PC-3 (cell line): ENCODE data around the gene JADE2. TPM values are rescaled to one million over a fixed set of nuclear protein-coding genes. Genes with fewer than 3 reads are reported as not detected.
"Not testable (repeated sequence)": the region's sequence is repeated elsewhere in the genome, so short reads cannot be mapped to it uniquely, and the experiment has no call there.

Experiments used
- ATAC-seq: fragments of 200-7000 bp; cut with Tn5 transposase; 2 replicates; pipeline ENCODE4 v1.9.1; 2020; ENCODE audit warnings: mild to moderate bottlenecking, moderate library complexity
- BruUV-seq: library from RNA; stranded (reverse); fragments of 400-500 nt; replicated peaks from 2 replicates; lab custom pipeline; 2021; lab: Mats Ljungman, UMichigan
- CTCF ChIA-PET: fragments of 300-600 bp; sonication (Branson Sonifier 250); formaldehyde crosslinking; loops from one replicate; lab custom pipeline; 2022; ENCODE audit warnings: antibody characterized with exemption; lab: Charles Lee
- POLR2A ChIA-PET: fragments of 300-600 bp; sonication (Branson Sonifier 250); formaldehyde crosslinking; loops from one replicate; lab custom pipeline; 2022; ENCODE audit warnings: antibody characterized with exemption; ENCODE audit not compliant: unreplicated experiment; lab: Charles Lee
- DNase-seq: peaks from one replicate; pipeline ENCODE4 v3.0.0-alpha.2; 2015
- H2AFZ ChIP-seq: fragments of 300-600 bp; sonication (generic); 2 replicates; pipeline ENCODE4 v1.6.0; 2016; ENCODE audit warnings: antibody characterized with exemption, low read length
- H3F3A ChIP-seq: fragments of 300-600 bp; sonication (generic); one replicate; pipeline ENCODE4 v1.6.0; 2017; ENCODE audit warnings: antibody characterized with exemption, low read length, control low read depth, mild to moderate bottlenecking; ENCODE audit not compliant: unreplicated experiment
- H3K27ac ChIP-seq: fragments of 300-600 bp; sonication (generic); 2 replicates; pipeline ENCODE4 v1.5.1; 2016; ENCODE audit warnings: mild to moderate bottlenecking, low read length
- H3K27me3 ChIP-seq: fragments of 300-600 bp; sonication (generic); 2 replicates; pipeline ENCODE4 v1.6.1; 2016; ENCODE audit warnings: low read length, mixed read lengths
- H3K36me3 ChIP-seq: fragments of 300-600 bp; sonication (generic); 2 replicates; pipeline ENCODE4 v1.6.1; 2016; ENCODE audit warnings: low read depth, mixed run types, low read length, mixed read lengths
- H3K4me1 ChIP-seq: fragments of 300-600 bp; sonication (generic); 2 replicates; pipeline ENCODE4 v1.5.1; 2016; ENCODE audit warnings: low read length; ENCODE audit not compliant: insufficient read depth
- H3K4me2 ChIP-seq: fragments of 300-600 bp; sonication (generic); 2 replicates; pipeline ENCODE4 v1.6.0; 2016; ENCODE audit warnings: low read length
- H3K4me3 ChIP-seq: fragments of 300-600 bp; sonication (generic); 2 replicates; pipeline ENCODE4 v1.5.1; 2016; ENCODE audit warnings: mild to moderate bottlenecking, low read length, mixed read lengths
- H3K79me2 ChIP-seq: fragments of 300-600 bp; sonication (generic); 2 replicates; pipeline ENCODE4 v1.6.1; 2017; ENCODE audit warnings: low read length, mixed read lengths
- H3K9ac ChIP-seq: fragments of 300-600 bp; sonication (generic); 2 replicates; pipeline ENCODE4 v1.6.0; 2016; ENCODE audit warnings: mild to moderate bottlenecking, low read length
- H3K9me2 ChIP-seq: fragments of 300-600 bp; sonication (generic); replicated peaks from 2 replicates; pipeline ENCODE4 v1.6.1; 2016; ENCODE audit warnings: mixed run types, low read length, mixed read lengths
- H3K9me3 ChIP-seq: fragments of 300-600 bp; sonication (generic); 2 replicates; pipeline ENCODE4 v1.6.1; 2016; ENCODE audit warnings: low read length, mixed read lengths
- H4K20me1 ChIP-seq: fragments of 300-600 bp; sonication (generic); 2 replicates; pipeline ENCODE4 v1.6.1; 2016; ENCODE audit warnings: low read length, mixed read lengths
- CTCF ChIP-seq: fragments of 300-600 bp; sonication (generic); conservative IDR thresholded peaks from 2 replicates; pipeline ENCODE4 v1.5.1; 2017; ENCODE audit warnings: antibody characterized with exemption, low read depth, mild to moderate bottlenecking, low read length
- EZH2 ChIP-seq: fragments of 300-600 bp; sonication (generic); IDR thresholded peaks from one replicate; pipeline ENCODE4 v1.6.1; 2017; ENCODE audit warnings: antibody characterized with exemption, mild to moderate bottlenecking, low read length; ENCODE audit not compliant: unreplicated experiment
- EZH2phosphoT487 ChIP-seq: fragments of 300-600 bp; sonication (generic); IDR thresholded peaks from 2 replicates; pipeline ENCODE4 v1.6.1; 2018; ENCODE audit warnings: mild to moderate bottlenecking, antibody characterized with exemption, low read length, borderline replicate concordance
- intact Hi-C: fragments of 100-400 bp; cut with micrococcal nuclease; formaldehyde crosslinking; loops from 2 replicates; pipeline ENCODE4 v1.9.0; 2023
- total RNA-seq: library from RNA; depleted of rRNA; stranded (reverse); fragments of >200 nt; gene quantifications from 2 replicates; pipeline ENCODE4 v1.2.3, GENCODE V29; 2014

JADE2 gene
- total RNA-seq, 1 experiment from 2014 or later: 33.2 TPM

DNA sequence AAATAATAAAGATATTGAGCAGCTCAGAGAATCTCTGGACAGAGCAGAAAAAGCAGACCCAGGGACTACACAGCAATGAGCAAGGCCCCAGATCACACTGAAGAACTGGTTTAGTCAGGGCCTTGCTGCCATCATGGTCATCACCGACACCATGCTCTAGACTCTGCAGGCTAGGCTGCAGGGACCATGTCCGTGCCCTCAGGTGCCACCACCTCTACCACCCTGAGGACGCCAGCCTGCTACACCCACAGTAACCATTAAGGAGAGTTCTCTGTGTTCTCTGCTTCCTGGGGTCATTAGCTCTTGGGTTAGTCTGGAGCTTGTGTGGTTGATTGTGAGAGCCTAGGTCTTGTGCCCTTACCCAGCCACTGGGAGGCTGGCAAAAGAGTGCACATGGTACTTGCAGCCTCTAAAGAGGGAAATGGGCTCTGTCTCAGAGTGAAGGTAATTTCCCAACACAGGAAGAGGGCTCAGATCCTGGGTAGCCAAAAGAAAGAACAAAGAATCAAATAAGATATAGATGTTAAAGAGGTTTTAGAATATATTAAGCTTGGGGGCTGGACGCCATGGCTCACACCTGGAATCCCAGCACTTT is 31.9 kb upstream of the JADE2 start:
- no peak overlapping the region for H3K27ac ChIP-seq
- DNase-seq (no peak), ATAC-seq (no peak)
- no peak overlapping the region for H2AFZ ChIP-seq
- H3K79me2 ChIP-seq: no peaks in the 10 kb centered on the region
- no peak overlapping the region for H3K9ac ChIP-seq
- H3K9me3 ChIP-seq: no peaks in the 10 kb centered on the region
- H3K36me3 ChIP-seq: no peaks in the 10 kb centered on the region
- H3K4me2 ChIP-seq: no peak overlapping the region
- ChIA-PET CTCF (no interaction called here), POLR2A (interaction anchor here (0.6 kb wide), 1 partner anchor 18 kb away, joined by 3 read pairs; no protein-coding TSS in a partner anchor)
- no peaks in the 10 kb centered on the region for H4K20me1 ChIP-seq
- TF ChIP-seq EZH2phosphoT487: no peak
- no peak for TF ChIP-seq EZH2
- no peak for TF ChIP-seq CTCF
- no peaks in the 10 kb centered on the region for H3K27me3 ChIP-seq
- H3K9me2 ChIP-seq: no peaks in the 10 kb centered on the region
- no peaks in the 10 kb centered on the region for H3F3A ChIP-seq
- H3K4me1 ChIP-seq: no peaks in the 10 kb centered on the region
- no TSS peak for BruUV-seq
- H3K4me3 ChIP-seq: no peak overlapping the region
- intact Hi-C loops: no loop called here

- Histone ChIP-seq H3K9ac (no peak overlapping the region), H3K36me3 (no peaks in the 10 kb centered on the region), H4K20me1 (no peaks in the 10 kb centered on the region), H3F3A (no peaks in the 10 kb centered on the region), H3K4me1 (no peaks in the 10 kb centered on the region), H2AFZ (no peak overlapping the region), H3K9me2 (no peaks in the 10 kb centered on the region), H3K79me2 (no peaks in the 10 kb centered on the region), H3K27me3 (no peaks in the 10 kb centered on the region), H3K4me3 (no peak overlapping the region), H3K27ac (no peak overlapping the region), H3K9me3 (no peaks in the 10 kb centered on the region), H3K4me2 (no peak overlapping the region)
- ATAC-seq: no peak
- TF ChIP-seq EZH2phosphoT487: no peak
- no peak for TF ChIP-seq CTCF
- TF ChIP-seq EZH2: no peak
- no peak for DNase-seq
- intact Hi-C loops: no loop called here
- ChIA-PET POLR2A (no interaction called here), CTCF (no interaction called here)
- no TSS peak for BruUV-seq
Observed at GRCh38 chr5:134494780-134495179, 30.7 kb upstream of the JADE2 start.

DNA sequence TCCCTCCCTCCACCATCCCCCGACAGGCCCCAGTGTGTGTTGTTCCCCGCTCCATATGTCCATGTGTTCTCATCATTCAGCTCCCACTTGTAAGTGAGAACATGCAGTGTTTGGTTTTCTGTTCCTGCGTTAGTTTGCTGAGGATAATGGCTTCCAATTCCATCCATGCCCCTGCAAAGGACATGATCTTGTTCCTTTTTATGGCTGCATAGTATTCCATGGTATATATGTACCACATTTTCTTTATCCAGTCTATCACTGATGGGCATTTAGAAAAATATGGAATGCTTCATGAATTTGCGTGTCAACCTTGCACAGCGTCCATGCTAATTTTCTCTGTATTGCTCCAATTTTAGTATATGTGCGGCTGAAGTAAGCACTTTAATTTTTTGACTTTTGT is 25.6 kb upstream of the JADE2 start:
- H4K20me1 ChIP-seq, H2AFZ ChIP-seq, ATAC-seq, H3K27ac ChIP-seq, CTCF ChIA-PET, H3K9me2 ChIP-seq, H3K36me3 ChIP-seq, H3K4me2 ChIP-seq, BruUV-seq, POLR2A ChIA-PET, H3K4me3 ChIP-seq, H3K79me2 ChIP-seq, DNase-seq, H3K9me3 ChIP-seq, intact Hi-C loops, H3K9ac ChIP-seq, H3K27me3 ChIP-seq: not testable (repeated sequence)
- peaks cover 10% of the 10 kb centered on the region for H3F3A ChIP-seq
- H3K4me1 ChIP-seq: peaks cover 35% of the 10 kb centered on the region
